SKM-1 (cell line): ENCODE results near the gene BRD1.
"Not testable (repeated sequence)": the region's sequence is repeated elsewhere in the genome, so short reads cannot be mapped to it uniquely, and the experiment has no call there.

Experiments
- DNase-seq: peaks from one replicate; lab custom pipeline; 2025; ENCODE audit not compliant: unreplicated experiment; lab: John Stamatoyannopoulos, UW

The BRD1 gene

DNA sequence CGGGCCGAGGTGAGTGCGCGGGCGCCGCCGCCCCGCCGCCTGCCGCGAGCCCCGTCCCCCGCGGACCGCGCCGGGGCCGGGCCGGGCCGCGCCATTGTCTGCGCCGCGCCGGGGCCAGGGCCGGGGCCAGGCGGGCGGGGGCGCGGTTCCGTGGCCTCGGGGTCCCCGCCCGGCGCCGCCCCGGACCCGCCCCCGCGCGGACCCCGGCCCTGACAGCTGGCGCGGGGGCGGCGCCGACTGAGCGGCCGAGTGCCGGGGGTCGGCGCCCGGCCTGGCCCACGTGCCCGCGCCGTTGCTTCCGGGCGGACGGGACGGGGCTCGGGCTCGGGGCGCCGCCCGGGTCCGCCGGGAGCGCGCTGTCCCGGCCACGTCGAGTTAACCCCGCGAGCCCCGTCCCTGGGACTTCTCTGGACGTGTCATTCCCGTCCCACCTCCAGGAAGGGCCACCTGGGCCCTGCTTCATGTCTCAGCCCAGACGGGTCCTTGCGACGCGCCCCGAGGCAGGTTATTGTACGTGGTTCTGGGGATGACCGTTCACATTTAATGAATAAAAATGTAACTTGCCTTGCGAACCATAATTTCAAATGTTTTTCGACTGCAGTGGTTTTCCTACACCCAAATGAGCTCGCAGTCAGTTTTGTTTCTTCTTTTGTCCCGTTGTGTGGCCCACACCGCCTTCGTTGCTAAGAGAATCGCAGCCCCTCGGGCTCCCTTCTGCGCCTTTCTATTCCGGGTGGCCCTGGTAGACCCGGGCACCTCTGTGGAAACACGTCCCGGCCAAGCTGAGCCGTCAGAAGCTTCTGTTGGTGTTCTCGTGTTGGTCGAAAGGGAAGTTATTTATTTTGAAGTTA lies 26.5 kb upstream of the BRD1 start:
- no peak for DNase-seq

DNA sequence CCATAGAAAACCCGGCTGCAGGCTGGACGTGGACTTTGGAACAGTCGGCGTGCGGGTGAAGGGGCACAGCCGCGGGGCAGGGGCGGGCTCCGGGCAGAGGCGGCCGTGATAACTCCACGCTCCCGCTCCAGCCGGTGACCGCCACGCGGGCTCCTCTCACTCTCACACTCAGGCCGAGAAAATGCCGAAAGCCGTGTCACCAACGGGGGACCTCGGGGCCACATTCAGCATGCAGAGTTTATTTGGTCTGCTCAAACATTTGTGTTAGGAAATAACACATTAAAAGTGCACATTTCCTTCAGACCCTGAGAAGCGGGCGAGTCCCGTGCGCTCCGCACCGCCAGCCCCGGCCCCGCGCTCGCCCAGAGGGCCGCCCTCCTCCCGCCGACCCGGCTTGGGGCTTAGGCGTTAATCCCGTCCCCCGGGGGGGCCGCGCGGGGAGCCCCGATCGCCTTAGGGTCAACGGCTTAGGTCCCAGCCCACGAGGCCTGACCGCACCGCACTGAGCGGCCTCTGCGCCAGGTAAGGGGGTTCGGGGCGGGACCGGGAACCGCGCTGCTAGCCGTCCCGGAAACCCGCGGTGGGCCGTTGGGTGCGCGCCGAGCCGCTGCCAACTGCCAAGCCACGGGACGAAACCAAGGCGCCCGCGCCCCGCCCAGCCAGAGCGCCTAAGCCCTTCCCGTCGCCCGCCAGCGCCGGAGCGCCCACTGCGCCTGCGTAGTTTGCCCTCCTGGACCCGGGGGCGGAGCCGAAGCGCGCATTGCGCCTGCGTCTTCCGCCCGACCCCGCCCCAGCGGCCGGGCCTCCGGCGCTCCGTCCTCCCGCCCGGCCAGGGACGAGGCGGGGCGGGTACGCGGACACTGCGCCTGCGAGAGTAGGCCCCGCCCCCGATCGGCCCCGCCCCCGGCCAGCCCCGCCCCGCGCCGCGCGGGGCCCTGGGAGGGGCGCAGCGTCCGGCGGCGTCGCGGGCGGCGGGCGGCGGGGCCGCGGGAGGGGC lies 25.5 kb upstream of the BRD1 start, which contains the start of gene ZBED4:
Gene ZBED4, plus strand, starts transcription at position 947 of the 997 bp plus-strand sequence. CDS start 29,819 bp downstream, outside the sequence.
- DNase-seq = peak; percentile 96

DNA sequence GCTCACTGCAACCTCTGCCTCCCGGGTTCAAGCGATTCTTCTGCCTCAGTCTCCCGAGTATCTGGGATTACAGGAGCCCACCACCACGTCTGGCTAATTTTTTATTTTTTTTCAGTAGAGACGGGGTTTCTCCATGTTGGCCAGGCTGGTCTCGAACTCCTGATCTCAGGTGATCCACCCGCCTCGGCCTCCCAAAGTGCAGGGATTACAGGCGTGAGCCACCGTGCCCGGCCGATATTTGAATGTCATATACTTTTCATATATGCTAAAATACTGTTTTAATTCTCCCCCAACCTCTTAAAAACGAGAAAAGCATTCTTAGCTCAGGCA lies 24.9 kb upstream of the BRD1 start:
- not testable (repeated sequence) for DNase-seq

DNA sequence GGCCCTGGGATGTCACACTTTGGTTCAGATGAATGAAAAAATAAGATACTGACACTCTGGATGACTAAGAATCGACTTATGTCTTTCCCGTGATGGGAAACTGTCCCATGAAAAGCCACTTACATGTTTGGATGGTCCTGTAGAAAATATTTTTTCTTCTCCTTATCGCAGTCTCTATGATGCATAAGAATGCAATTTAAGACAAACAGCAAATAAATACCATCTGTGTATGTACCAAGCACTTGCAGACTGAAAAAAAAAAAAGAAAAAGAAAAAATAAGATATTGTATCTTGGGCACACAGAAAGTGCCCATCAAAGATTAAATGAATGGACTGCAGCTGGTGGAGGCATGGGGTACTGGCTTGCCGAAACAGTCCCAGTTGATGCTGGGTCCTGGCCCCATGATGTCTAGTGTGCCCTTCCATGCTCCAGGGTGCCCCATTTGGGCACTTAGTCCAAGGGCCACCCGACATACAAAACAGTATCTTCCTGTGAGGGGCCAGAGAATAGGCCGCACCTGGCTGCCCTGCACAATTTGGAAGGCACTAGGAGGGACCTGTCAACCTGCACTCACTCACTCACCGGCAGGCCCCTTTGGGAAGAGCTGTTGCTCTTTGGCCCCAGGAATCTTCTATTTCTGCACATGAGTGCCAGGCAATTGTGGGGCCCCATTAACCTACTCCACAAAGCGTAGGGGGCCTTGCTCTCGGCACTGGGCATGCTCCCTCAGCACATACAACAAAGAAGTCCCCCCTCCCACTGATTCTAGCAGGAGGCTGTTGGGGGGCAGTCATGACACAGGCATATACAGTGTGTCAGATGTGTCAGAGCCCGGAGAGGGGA lies 23.5 kb upstream of the BRD1 start:
- DNase-seq = no peak

DNA sequence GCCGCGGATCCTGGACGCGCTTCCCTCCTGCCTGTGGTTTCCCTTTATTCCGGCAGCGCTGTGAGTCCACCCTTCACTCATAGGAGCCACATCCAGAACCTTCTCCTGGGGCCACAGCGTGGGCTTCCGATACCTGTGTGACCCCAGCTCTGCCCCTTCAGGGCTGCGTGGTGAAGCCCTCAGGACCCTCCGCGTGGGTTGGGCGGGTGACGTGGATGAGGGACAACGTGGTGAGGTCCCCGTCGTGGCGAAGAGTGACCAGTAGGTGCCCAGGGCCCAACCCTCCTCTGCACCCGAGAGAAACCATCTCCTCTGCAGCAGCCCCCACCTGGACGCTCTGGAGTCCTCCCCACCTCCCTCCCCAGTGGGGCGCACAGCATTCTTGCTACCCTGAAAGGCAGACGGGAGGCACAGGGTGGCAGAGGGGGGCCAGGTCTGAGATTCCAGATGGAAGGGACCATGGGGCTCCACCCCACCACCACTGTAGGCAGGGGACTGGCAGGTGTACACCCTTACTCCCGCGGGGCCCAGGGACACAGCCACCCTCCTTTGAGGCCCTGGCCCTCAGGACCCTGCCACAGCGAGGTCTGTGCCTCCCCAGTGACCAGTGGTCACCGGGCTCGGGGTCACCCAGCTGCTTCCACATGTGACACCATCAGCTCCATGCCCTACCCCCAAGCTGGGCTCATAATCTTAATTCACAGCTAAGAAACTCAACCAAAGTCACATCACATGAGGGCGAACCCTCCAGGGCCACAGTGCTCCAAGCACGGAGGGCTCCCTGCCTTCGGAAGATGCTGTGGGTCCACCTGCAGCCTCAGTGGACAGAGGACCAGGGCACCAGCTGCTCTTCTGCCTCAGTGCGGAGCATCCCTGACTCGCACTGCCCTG lies 22.6 kb upstream of the BRD1 start:
- no peak for DNase-seq

DNA sequence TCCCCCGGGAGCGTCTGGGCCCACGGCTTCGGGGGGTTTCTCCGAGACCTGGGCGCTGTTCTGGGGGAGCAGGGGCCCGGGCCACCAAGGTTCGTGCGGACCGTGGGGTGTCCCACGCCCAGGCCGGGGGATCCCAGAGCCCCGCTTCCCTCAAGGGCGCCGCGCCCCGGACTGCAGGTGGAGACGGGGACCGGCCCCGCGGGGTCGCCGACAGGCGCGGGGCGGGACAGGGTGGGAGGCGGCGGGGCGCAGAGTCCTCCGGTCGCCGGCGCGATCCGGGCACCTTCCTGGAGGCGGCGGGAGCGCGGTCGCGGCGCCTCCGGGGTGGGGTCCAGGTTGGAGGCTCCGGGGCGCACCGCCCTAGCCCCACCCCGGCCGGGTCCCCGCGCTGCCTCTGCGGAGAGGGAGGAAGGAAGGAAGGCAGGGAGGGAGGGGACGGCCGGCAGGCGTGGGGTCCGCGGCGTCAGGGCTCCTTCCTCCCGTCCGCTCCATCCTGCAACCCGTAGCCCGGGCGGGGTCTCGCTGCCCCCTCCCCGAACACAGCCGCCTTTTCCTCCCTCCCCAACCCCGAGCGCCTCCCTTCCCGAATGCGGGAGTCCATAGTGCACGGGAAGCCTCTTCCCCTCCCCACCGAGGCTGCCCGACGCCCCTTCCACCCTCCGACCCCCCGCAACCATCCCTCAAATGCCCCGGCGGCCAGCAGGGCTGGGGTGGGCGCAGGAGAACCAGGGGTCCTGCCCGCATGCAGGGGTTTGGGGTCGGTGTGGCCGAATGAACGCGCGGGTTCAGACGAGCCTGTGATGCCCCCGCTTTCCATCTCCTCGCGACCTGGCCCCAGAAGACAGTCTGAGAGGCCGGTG lies 21.7 kb upstream of the BRD1 start:
- DNase-seq = no peak

DNA sequence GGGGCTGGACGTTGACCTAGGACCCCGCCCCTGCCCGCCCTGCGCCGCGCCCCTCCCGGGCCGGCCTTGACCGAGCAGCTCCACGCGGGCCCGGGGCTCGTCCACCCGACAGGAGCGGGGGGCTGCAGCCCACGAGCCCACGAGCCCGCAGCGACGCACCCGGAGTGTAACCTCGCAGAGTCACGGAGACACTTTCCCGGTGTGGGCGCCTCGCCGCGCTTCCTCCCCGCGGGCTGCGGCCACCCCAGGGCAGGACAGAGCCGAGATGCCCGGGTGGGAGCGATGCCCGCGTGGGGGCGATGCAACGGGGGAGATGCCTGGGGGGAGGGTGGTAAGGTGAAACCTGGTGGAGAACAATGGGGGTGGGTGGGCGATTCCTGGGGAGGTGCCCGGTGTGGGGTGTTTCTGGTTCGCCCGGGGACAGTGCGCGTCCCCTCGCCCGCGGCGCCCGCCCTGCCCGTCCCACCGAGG lies 21.1 kb upstream of the BRD1 start:
- no peak for DNase-seq

DNA sequence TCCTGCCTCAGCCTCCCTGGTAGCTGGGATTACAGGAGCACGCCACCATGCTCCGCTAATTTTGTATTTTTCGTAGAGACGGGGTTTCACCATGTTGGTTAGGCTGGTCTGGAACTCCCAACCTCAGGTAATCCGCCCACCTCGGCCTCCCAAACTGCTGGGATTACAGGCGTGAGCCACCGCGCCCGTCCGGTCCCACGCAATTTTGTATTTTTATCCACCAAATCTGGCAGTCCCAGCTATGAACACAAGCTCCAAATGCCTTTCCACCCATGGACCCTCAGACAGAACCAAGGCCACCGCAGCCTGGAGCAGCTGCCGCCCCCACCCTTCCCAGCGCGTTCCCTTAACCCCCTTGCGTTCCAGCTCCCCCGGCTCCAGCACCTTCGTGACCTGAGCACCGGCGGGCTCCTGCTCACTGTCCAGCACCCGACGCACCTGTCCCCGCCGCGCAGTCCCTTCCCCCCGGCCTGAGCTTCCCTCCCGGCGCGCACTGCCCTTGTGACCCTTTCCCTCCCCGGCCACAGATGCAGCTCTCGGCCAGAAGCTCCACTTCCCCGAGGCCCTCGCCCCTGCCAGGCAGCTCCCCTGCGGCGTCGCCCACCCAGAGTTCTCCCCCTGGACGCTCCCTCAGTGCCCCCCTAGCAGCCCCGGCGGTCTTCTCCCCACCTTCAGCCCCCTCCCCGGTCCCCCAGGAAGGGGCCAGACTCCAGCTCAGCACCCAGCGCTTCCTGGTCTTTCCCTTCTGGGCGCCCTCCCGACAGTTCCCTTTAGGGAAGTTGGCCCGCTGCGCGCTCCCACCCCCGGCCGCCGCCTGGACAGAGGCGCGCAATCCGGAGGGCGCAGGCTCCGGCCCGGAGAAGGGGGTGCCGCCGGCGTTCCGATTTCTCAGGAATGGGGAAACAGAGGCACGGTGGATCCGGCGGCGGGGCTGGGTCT lies 20.3 kb upstream of the BRD1 start:
- peak; percentile 33 for DNase-seq

DNA sequence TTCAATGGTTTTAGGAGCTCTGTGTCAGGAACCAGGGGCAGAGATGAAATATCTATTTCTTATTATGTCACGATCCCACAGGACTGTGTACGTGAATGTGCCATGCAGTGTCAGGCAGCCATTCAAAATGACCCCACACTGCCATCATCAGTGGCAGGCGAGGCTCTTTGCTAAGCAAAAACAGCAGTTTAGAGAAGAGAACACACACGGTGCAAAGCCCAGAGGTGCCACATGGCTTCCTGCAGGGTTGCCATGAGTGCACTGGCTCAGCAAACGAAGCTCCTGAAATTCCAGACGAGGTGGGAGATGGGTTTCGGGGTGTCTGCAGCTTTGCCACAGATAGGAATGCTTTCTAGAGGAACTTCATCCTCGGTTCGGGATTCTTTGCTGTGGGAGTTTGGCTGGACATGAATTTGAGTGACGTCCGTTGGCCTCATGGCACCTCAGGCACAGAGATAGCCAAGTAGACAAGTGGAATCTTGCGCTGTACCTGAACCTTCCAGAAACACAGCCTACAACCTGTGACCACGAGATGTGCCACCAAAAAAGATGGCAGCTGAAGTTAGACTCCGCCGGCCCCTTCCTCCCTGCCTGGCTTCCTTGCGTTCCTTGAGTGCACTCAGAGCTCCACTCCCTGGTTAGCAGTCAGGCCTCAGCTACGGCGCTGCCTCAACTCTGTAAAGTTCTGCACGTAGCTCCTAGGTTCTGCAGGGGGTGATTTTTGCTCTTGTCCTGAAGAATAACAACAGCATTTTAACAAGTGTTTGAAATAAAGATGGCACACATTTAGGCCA lies 18.2 kb upstream of the BRD1 start:
- DNase-seq = no peak

DNA sequence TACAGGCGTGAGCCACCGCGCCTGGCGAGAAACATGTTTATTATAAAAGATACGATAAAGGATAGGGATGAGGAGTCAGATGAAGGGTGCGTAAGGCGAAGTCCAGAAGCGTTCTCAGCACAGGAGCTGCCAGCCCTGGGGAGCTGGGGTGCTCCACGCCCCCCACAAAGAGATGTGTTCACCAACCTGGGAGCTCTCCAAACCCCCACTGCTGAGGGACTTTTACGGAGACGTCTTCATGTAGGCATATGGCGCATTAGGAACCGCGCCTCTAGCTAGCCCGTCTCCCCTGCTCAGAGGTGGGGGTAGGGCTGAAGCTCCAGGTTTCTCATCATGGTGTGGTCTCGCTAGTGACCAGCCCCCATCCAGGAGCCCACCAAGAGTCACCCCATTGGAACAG lies 17.6 kb upstream of the BRD1 start:
- no peak for DNase-seq

DNA sequence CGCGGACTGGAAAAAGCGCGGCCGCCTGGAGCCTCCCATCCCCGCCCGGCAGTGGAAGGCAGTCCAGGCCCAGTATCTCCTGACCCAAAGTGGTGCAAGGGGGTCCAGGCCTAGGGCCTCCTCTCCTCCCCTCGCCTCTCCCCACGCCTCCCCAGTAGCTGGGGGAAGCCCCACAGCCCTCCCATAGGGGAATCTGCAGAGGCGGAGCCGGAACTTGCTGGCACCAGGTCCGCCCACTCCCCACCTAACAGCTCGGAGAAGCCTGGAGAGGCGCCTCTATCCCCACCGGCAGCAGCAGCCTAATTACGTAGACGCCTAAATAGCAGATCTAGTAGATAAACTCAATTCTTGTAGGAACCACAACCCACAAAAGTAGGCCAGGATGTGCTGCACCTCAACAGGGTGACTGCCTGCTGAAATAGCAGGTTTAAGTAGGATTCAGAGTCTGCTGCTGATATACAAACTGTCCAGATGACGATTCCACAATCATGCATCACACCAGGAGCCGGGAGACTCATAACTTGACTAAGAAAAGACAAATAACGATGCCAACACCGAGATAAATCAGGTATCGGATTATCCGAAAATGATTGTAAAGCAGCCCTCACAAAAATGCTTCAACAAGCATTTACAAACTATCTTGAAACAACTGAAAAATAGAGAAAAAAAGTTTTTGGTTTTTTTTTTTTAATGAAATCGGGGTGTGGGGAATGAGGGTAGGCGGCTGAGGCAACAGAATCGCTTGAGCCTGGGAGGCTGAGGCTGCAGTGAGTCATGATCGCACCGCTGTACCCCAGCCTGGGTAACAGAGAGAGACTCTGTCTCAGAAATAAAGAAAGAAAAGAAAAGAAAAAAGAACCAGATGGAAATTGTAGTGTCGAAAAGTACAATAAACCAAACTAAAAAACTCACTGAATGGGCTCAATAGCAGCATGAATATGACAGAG lies 11.4 kb upstream of the BRD1 start:
- no peak for DNase-seq

DNA sequence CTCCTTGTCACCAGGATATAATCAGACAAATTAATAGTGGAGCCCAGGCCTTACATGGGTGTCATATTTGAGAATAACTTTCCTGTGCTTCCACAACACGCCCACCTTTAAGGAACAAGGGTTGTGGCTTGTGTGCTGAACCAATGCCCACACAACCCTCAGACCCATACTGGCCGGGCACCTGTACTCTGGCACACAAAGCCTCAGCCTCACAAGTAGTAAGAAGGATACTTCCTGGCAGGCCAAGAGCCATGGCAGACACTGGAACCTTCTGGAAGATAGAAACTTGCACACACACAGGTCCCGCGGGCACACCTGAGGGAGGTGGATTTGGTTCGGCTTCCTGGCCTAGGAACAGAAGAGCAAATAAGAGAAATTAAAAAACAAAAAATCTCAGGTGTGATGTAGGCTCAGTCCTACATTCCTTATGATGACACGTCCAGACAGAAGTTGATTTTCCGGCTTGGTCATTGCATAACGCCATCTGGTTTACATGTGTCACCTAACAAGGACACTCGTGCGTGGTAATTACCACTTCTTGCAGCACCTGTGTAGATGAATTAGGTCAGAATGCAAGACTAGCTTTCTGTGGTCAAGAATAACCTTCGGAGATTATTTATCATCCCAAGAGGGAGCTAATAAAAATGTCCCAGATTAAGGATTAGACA lies 5.8 kb upstream of the BRD1 start:
- DNase-seq = no peak

DNA sequence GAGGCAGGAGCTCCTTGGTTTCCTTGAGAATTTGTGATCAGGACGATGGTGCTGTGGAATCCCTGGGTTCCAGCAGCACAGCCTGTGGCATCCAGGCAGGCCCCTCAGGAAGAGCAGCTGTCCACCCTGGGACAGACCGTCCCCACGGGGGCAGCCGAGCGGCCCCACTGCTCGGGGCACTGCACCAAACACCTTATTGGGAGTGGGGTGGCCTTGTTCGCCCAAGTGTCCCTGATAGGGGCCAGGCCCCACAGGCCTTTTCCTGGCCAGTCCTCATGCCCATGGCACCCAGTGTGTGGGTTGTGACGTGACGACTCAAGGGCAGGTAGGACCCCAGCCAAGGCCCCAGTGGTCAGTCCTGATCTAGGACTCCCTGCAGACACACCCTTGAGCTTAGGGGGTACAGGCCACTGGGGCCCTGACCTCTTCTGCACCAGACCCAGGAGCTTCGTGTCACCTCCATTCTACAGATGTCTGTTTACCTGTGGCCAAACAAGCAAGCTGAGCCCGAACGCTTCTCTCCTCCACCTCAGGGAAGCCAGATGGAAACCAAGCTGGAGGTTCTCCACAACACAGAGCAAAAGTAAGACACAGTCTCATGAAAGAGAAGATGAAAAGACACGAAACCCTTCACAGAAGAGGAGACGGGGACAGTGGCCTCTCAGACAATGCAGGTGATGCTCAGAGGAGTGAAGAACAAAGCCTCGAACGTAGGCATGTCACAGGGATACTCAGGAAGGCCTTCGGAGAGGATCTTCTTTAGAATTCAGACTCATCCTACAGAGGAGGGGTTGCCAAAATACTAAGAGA lies 1.6 kb upstream of the BRD1 start:
- DNase-seq = no peak

DNA sequence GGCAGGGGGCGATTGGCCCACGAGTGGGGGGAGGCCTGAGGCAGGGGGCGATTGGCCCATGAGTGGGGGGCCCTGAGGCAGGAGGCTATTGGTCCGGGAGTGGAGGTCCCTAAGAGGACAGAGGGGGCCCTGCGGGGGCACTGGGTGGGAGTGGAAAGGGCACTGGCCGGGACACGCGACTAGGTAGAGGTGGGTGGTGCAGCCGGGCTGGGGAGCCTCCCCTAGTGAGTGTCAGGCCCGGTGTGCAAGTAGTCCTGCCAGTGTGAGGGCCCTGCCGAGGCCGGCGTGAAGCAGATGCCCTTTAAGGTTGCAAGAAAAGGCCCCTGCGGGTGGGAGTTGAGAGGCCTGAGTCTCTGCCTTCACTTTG lies 909 bp upstream of the BRD1 start:
- DNase-seq = no peak
